ENCODE data around the gene SLC35F1.

The SLC35F1 gene

DNA sequence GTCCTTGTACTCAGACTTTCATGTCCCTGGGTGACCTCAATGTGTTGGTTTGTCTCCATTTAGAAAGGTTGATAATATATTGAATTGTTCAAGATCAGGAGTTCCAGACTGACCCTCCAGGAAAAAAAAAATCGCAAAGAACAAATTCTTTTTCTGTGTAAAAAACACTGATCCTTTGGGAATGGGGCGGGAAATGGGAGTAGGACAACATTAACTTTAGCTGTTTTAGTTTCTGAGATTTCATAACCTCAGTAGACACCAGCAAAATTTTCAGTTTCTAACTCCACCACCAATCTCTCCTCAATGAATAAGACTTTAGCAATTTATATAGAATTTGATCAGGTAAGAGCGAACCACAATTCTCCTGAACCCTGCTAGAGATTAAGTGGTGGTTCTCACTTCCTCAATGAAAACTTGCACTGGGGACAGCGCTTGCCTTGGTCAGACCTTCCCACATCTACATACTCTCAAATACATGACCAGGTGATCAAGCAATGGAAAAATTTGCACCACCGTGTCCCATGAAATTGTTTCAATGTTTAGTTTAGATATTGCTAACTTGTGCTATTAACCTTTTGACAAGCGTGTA is 409.8 kb downstream of the SLC35F1 start:
- no peak for DNase-seq
- CTCF ChIA-PET, result no interaction called here
- Histone ChIP-seq H3K4me1 (ENCODE audit: control extremely low read depth in 1 of 4, control insufficient read depth in 4 of 4, insufficient read depth in 4 of 4, low read length in 3 of 4) (no peaks in the 10 kb centered on the region), H3K4me3 (ENCODE audit: control insufficient read depth in 1 of 7, extremely low read depth in 1 of 7, insufficient read depth in 4 of 7, low read depth in 2 of 7, low read length in 6 of 7) (no peak overlapping the region), H3K27me3 (replicated peaks in 2 of 5; ENCODE audit: control insufficient read depth in 4 of 5, insufficient read depth in 5 of 5, low read length in 4 of 5) (no peaks in the 10 kb centered on the region), H3K9me3 (ENCODE audit: control extremely low read depth in 1 of 5, control insufficient read depth in 4 of 5, insufficient read depth in 2 of 5, low read depth in 1 of 5, low read length in 4 of 5) (no peaks in the 10 kb centered on the region), H3K27ac (ENCODE audit: insufficient read depth in 1 of 2, low read depth in 1 of 2, low read length in 2 of 2, poor library complexity in 1 of 2, severe bottlenecking in 2 of 2) (no peak overlapping the region), H3K36me3 (ENCODE audit: control insufficient read depth in 4 of 4, insufficient read depth in 4 of 4, low read length in 3 of 4) (no peaks in the 10 kb centered on the region)
- POLR2A ChIA-PET, result no interaction called here
- WGBS (ENCODE audit: insufficient coverage), result 100% methylated on average over 1 of the region's 6 CpGs

DNA sequence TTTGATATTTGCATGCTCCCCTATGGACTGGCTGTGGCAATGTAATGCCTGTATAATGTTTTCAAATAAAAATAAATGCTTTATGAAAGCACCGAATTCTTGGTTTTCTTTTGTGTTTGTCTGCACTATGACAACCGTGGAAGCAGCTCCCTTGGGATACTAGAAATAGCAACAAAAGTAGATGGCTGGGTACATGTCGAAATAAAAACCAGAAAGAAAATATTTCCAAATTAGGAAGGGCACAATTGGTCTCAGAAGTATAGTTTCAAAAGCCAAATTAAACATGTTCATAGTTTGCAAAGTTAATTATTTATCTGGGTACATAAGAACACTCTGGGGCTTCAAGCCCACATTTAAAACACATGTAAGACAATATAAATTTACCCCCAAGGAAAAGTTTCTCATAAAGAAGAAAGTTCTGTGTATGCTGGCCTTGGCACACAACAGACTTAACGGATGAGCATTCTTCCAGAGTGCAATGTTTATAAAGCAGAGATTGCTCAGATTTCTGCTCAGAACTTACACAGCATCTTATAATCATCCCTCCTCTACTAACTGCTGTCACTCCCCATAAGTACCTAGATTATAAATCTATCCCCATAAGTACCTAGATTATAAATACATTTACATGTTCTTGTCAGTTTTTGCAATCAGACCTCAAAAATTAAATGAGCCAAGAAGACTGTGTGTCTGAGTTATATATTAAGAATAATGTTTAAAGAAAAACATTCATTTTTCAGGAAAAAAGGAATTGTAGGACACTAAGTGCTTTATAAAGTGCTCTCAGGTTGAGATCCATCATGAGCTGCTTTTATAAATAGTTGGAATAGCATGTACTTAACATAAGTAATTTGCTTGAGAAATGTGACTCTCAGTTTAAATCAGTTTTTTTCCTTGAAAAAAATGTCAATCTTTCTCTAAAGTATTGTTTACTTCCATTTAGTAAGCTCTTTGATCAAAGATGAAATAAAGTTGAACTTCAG is 410.8 kb downstream of the SLC35F1 start:
- POLR2A ChIA-PET, result no interaction called here
- H3K36me3 ChIP-seq (ENCODE audit: control insufficient read depth in 4 of 4, insufficient read depth in 4 of 4, low read length in 3 of 4), result no peaks in the 10 kb centered on the region

DNA sequence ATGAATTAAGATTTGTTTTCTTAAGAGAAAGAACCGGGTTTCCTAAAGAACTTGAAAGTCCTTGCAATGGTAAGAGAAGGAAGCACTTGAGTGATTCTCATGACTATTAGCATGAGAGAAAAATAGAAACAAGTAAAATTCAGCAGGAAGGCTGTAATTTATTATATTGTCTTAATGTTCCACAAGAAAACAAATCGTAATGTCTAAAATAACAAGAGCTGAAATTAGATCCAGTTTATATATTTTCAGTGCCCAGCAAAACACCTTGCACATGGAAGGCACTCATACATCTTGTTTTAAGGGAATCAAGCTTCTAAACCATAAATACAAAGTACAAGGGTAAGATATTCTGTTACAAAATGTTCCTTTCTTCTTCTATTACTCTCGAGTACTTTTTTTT is 411.6 kb downstream of the SLC35F1 start:
- Histone ChIP-seq H3K27me3 (replicated peaks in 2 of 5; ENCODE audit: control insufficient read depth in 4 of 5, insufficient read depth in 5 of 5, low read length in 4 of 5) (no peaks in the 10 kb centered on the region), H3K4me3 (ENCODE audit: control insufficient read depth in 1 of 7, extremely low read depth in 1 of 7, insufficient read depth in 4 of 7, low read depth in 2 of 7, low read length in 6 of 7) (no peak overlapping the region), H3K27ac (ENCODE audit: insufficient read depth in 1 of 2, low read depth in 1 of 2, low read length in 2 of 2, poor library complexity in 1 of 2, severe bottlenecking in 2 of 2) (no peak overlapping the region), H3K4me1 (ENCODE audit: control extremely low read depth in 1 of 4, control insufficient read depth in 4 of 4, insufficient read depth in 4 of 4, low read length in 3 of 4) (no peaks in the 10 kb centered on the region), H3K9me3 (ENCODE audit: control extremely low read depth in 1 of 5, control insufficient read depth in 4 of 5, insufficient read depth in 2 of 5, low read depth in 1 of 5, low read length in 4 of 5) (no peaks in the 10 kb centered on the region), H3K36me3 (ENCODE audit: control insufficient read depth in 4 of 4, insufficient read depth in 4 of 4, low read length in 3 of 4) (no peaks in the 10 kb centered on the region)
- CTCF ChIA-PET, result no interaction called here
- POLR2A ChIA-PET, result no interaction called here
- 20% methylated on average over 1 of the region's 3 CpGs for WGBS (ENCODE audit: insufficient coverage)
- no peak for DNase-seq

More for the DNA sequence above, 410.8 kb downstream of the SLC35F1 start:
- no peaks in the 10 kb centered on the region for H3K4me1 ChIP-seq (ENCODE audit: control extremely low read depth in 1 of 4, control insufficient read depth in 4 of 4, insufficient read depth in 4 of 4, low read length in 3 of 4)
- no peak overlapping the region for H3K4me3 ChIP-seq (ENCODE audit: control insufficient read depth in 1 of 7, extremely low read depth in 1 of 7, insufficient read depth in 4 of 7, low read depth in 2 of 7, low read length in 6 of 7)
- DNase-seq, result no peak
- no peaks in the 10 kb centered on the region for H3K9me3 ChIP-seq (ENCODE audit: control extremely low read depth in 1 of 5, control insufficient read depth in 4 of 5, insufficient read depth in 2 of 5, low read depth in 1 of 5, low read length in 4 of 5)
- 100% methylated on average over 2 of the region's 4 CpGs for WGBS (ENCODE audit: insufficient coverage)
- CTCF ChIA-PET, result no interaction called here
- no peaks in the 10 kb centered on the region for H3K27me3 ChIP-seq (replicated peaks in 2 of 5; ENCODE audit: control insufficient read depth in 4 of 5, insufficient read depth in 5 of 5, low read length in 4 of 5)
- no peak overlapping the region for H3K27ac ChIP-seq (ENCODE audit: insufficient read depth in 1 of 2, low read depth in 1 of 2, low read length in 2 of 2, poor library complexity in 1 of 2, severe bottlenecking in 2 of 2)

DNA sequence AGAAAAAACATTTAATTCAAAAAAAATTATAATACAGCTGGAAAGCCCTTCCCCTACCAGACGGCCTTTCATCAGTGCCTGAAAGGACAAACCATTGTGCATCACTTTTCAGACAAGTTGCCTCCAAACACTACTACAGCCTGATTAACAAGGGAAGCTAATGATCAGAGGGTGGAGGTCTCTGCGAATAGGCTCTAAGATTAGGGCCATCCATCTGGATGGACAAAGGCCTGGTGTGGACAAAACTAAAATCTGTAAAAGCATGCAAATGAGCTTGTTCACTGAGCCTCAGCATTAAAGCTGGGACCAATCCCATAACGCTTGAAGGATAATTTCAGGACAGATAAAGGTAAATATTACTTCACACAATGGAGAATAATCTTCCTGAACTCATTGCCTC is 412.4 kb downstream of the SLC35F1 start:
- POLR2A ChIA-PET, result no interaction called here
- no peaks in the 10 kb centered on the region for H3K9me3 ChIP-seq (ENCODE audit: control extremely low read depth in 1 of 5, control insufficient read depth in 4 of 5, insufficient read depth in 2 of 5, low read depth in 1 of 5, low read length in 4 of 5)
- DNase-seq, result no peak
- CTCF ChIA-PET, result no interaction called here
- no peaks in the 10 kb centered on the region for H3K4me1 ChIP-seq (ENCODE audit: control extremely low read depth in 1 of 4, control insufficient read depth in 4 of 4, insufficient read depth in 4 of 4, low read length in 3 of 4)
- H3K36me3 ChIP-seq (ENCODE audit: control insufficient read depth in 4 of 4, insufficient read depth in 4 of 4, low read length in 3 of 4), result no peaks in the 10 kb centered on the region
- 100% methylated on average over 1 of the region's 3 CpGs for WGBS (ENCODE audit: insufficient coverage)
- H3K27me3 ChIP-seq (replicated peaks in 2 of 5; ENCODE audit: control insufficient read depth in 4 of 5, insufficient read depth in 5 of 5, low read length in 4 of 5), result no peaks in the 10 kb centered on the region
- no peak overlapping the region for H3K4me3 ChIP-seq (ENCODE audit: control insufficient read depth in 1 of 7, extremely low read depth in 1 of 7, insufficient read depth in 4 of 7, low read depth in 2 of 7, low read length in 6 of 7)
- H3K27ac ChIP-seq (ENCODE audit: insufficient read depth in 1 of 2, low read depth in 1 of 2, low read length in 2 of 2, poor library complexity in 1 of 2, severe bottlenecking in 2 of 2), result no peak overlapping the region

DNA sequence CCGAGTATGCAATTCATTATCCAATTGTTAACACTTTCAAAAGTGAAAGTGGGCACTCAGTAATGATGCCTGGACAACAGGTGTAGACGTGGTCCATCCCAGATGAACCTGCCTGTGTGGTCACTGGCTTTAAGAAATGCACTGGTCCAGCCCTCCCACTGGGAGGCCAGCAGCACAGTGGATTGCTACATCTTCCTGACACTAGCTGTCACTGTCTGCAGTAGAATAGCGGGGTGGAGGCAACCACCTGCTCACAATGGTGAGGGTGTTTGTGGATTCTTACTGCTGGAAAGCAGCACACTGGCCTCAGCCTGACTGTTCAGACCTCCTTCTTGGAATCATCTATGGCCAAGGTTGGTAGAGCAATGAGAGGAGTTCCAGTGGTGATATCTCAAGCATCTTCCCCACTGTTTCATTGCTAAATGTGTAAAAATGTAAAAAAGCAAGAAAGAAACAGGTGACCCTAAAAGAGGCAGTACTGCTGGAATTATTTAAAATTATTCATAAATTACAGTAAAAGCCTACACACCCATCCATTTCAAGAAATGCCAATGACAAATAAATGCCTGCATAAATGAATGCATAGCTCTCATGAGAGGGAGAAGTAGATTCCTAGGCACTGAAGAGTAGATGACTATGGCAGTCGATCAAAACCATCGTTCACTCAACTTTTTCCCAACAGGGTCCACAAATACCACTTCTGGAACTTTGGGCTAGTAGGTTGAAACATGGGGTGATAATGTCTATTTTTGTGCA is 413.0 kb downstream of the SLC35F1 start:
- Histone ChIP-seq H3K4me1 (ENCODE audit: control extremely low read depth in 1 of 4, control insufficient read depth in 4 of 4, insufficient read depth in 4 of 4, low read length in 3 of 4) (no peaks in the 10 kb centered on the region), H3K9me3 (ENCODE audit: control extremely low read depth in 1 of 5, control insufficient read depth in 4 of 5, insufficient read depth in 2 of 5, low read depth in 1 of 5, low read length in 4 of 5) (no peaks in the 10 kb centered on the region), H3K27ac (ENCODE audit: insufficient read depth in 1 of 2, low read depth in 1 of 2, low read length in 2 of 2, poor library complexity in 1 of 2, severe bottlenecking in 2 of 2) (no peak overlapping the region), H3K4me3 (ENCODE audit: control insufficient read depth in 1 of 7, extremely low read depth in 1 of 7, insufficient read depth in 4 of 7, low read depth in 2 of 7, low read length in 6 of 7) (no peak overlapping the region), H3K36me3 (ENCODE audit: control insufficient read depth in 4 of 4, insufficient read depth in 4 of 4, low read length in 3 of 4) (no peaks in the 10 kb centered on the region), H3K27me3 (replicated peaks in 2 of 5; ENCODE audit: control insufficient read depth in 4 of 5, insufficient read depth in 5 of 5, low read length in 4 of 5) (no peaks in the 10 kb centered on the region)
- no peak for DNase-seq
- ChIA-PET POLR2A (no interaction called here), CTCF (no interaction called here)
- WGBS (ENCODE audit: insufficient coverage), result 100% methylated on average over 3 of the region's 5 CpGs

DNA sequence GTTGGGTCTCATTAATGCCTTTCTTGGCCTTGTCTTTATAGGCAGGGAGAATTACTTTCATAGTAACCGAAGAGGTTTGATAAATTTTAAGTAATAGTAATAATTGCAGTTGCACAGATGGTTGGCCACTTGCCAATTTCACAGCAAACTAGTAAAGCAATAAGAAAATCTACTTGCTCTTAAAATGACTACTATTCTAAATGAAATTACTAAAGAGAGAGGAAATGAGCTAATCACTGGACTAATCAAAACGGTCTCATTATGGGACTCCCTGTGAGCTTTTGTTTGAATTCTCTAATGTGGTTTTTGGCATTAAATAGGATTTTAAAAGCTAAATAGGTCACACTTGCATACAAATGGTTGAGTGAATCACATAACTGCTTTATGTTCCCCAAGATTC is 413.6 kb downstream of the SLC35F1 start:
- WGBS (ENCODE audit: insufficient coverage), result 83% methylated on average over 1 of the region's 2 CpGs
- Histone ChIP-seq H3K4me1 (ENCODE audit: control extremely low read depth in 1 of 4, control insufficient read depth in 4 of 4, insufficient read depth in 4 of 4, low read length in 3 of 4) (no peaks in the 10 kb centered on the region), H3K4me3 (ENCODE audit: control insufficient read depth in 1 of 7, extremely low read depth in 1 of 7, insufficient read depth in 4 of 7, low read depth in 2 of 7, low read length in 6 of 7) (no peak overlapping the region), H3K9me3 (ENCODE audit: control extremely low read depth in 1 of 5, control insufficient read depth in 4 of 5, insufficient read depth in 2 of 5, low read depth in 1 of 5, low read length in 4 of 5) (no peaks in the 10 kb centered on the region), H3K27me3 (replicated peaks in 2 of 5; ENCODE audit: control insufficient read depth in 4 of 5, insufficient read depth in 5 of 5, low read length in 4 of 5) (no peaks in the 10 kb centered on the region), H3K27ac (ENCODE audit: insufficient read depth in 1 of 2, low read depth in 1 of 2, low read length in 2 of 2, poor library complexity in 1 of 2, severe bottlenecking in 2 of 2) (no peak overlapping the region), H3K36me3 (ENCODE audit: control insufficient read depth in 4 of 4, insufficient read depth in 4 of 4, low read length in 3 of 4) (no peaks in the 10 kb centered on the region)
- ChIA-PET POLR2A (no interaction called here), CTCF (no interaction called here)
- DNase-seq, result no peak

DNA sequence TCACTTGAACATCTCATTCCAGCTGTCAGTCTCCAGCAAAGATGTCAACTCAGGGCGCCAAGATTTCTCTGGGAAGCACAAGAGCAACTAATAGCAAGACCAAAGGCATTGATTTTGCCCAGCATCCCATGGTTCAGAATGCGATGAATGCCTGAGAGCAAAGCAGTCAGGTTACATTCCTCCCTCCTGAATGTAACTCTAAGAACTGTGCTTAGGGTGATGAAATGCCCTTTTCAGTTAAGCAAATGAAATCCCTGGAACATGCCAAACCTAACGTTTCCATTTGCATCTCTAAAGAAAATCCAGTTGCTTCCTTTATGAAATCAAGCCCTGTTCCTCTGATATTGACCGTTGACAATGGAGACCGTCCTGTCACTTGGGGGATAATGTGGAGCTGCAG is 417.1 kb downstream of the SLC35F1 start:
- peaks cover 0 to 4% (median 0%) of the 10 kb centered on the region in 4 experiments for H3K4me1 ChIP-seq (ENCODE audit: control extremely low read depth in 1 of 4, control insufficient read depth in 4 of 4, insufficient read depth in 4 of 4, low read length in 3 of 4)
- H3K36me3 ChIP-seq (ENCODE audit: control insufficient read depth in 4 of 4, insufficient read depth in 4 of 4, low read length in 3 of 4), result no peaks in the 10 kb centered on the region
- H3K9me3 ChIP-seq (ENCODE audit: control extremely low read depth in 1 of 5, control insufficient read depth in 4 of 5, insufficient read depth in 2 of 5, low read depth in 1 of 5, low read length in 4 of 5), result no peaks in the 10 kb centered on the region
- no peak for DNase-seq
- H3K27me3 ChIP-seq (replicated peaks in 2 of 5; ENCODE audit: control insufficient read depth in 4 of 5, insufficient read depth in 5 of 5, low read length in 4 of 5), result no peaks in the 10 kb centered on the region
- H3K4me3 ChIP-seq (ENCODE audit: control insufficient read depth in 1 of 7, extremely low read depth in 1 of 7, insufficient read depth in 4 of 7, low read depth in 2 of 7, low read length in 6 of 7), result no peak overlapping the region
- POLR2A ChIA-PET, result no interaction called here
- H3K27ac ChIP-seq (ENCODE audit: insufficient read depth in 1 of 2, low read depth in 1 of 2, low read length in 2 of 2, poor library complexity in 1 of 2, severe bottlenecking in 2 of 2), result no peak overlapping the region
- 76% methylated on average over 4 of the region's 5 CpGs for WGBS (ENCODE audit: insufficient coverage)
- CTCF ChIA-PET, result no interaction called here

All from common myeloid progenitor, CD34-positive (primary cell).